HL-60/S4 treated with phorbol 12-myristate 13-acetate at 8.2 ng/mL for 4 days and 3 days (cell line): ENCODE data around the gene CEACAM6.
"Not testable (repeated sequence)": the region's sequence is repeated elsewhere in the genome, so short reads cannot be mapped to it uniquely, and the experiment has no call there.

Experiments
- in situ Hi-C: fragments of 300-500 bp; cut with MboI; formaldehyde crosslinking; loops from 2 replicates; pipeline ENCODE4 v1.15.0; 2022; ENCODE audit warnings: low sequenced_read_pairs

Gene CEACAM6

GRCh38 chr19:41755328-41755913 lies at the start of gene CEACAM6:
TSS of gene CEACAM6 (plus strand) at chr19:41755530. CDS start at chr19:41755639, 109 bp downstream.
- in situ Hi-C loops = no loop called here

- in situ Hi-C loops = no loop called here
Measured at GRCh38 chr19:41706741-41707501, 48.4 kb upstream of the CEACAM6 start.

- in situ Hi-C loops = no loop called here
Measured at GRCh38 chr19:41707502-41707812, 47.9 kb upstream of the CEACAM6 start.

- in situ Hi-C loops = no loop called here
Measured at GRCh38 chr19:41707871-41708371, 47.4 kb upstream of the CEACAM6 start.

- in situ Hi-C loops = no loop called here
Measured at GRCh38 chr19:41708481-41708880, 46.8 kb upstream of the CEACAM6 start, which contains the start of gene CEACAM5. TSS of gene CEACAM5 (plus strand) at chr19:41708626. CDS start at chr19:41708732, 106 bp downstream.

DNA sequence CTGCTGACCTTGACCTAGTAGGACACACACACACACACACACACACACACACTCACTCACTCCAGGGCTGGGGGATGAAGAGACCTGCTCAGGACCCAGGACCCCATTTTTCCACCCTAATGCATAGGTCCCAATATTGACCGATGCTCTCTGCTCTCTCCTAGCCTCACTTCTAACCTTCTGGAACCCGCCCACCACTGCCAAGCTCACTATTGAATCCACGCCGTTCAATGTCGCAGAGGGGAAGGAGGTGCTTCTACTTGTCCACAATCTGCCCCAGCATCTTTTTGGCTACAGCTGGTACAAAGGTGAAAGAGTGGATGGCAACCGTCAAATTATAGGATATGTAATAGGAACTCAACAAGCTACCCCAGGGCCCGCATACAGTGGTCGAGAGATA lies 45.8 kb upstream of the CEACAM6 start:
- in situ Hi-C loops = not testable (repeated sequence)

DNA sequence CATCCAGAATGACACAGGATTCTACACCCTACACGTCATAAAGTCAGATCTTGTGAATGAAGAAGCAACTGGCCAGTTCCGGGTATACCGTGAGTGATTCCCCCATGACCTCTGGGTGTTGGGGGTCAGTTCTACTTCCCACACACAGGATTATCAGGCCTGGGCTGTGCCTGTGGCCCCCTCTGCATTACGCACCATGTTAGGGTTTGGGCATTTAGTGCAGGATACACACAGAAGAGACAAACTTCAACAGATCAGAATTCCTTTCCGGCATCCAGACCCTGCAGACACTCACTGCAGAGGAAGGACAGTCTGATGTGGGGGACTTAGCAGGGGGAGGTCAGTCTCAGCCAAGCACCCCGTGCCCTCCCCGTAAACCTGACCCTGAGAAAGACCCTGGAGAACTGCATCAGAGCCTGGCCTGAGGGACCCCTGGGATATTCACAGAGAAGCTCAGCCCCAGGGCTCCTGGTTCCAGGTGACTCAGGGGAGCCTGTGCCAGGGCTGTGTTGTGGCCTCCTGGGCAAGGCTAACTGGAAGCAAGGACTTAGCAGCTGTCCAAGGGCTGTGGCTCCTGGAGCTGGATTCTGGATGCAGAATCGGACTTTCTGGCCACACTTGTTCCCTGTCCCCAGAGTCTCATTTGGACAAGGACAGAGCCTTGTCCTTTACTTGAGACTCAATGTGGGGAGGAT lies 45.2 kb upstream of the CEACAM6 start:
- in situ Hi-C loops = no loop called here

DNA sequence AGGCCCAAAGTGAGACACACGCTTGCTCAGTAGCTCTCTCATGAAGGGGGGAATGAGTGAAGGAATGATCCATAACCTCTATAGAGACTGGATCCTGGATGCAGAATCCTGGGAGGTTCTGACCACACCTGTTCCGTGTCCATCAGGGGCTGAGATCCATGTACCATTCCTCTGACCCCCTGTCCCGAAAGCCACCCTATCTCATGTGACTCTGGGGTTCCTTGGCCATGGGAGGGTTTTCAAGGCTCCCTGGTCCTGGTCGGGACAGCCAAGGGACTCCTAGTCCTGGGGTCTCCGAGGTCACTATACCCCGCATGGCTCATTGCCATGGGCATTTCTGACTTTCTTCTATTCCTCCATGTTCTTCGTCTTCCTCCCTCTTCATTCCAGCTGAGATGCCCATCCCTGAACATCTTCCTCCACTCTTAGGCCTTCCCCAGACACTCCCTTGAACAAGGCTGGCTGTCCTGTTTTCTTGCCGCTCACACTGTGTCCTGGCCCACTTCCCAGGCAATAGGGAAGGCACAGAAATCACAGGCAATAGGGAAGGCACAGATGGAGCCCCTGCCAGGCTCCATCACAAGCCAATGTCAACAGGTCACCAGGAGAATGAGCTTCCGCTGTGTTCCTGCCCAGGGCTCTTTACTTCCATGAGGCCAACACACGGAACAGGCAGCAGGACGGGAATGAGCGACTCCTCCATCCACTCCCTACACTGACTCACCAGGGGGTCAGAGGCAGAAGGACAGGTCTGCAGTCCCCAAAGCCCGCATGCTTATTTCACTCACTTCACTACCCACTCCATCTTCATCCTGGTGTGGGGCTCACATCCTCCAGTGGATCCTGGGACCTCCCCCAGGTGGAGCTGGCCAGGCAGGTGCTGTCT lies 43.7 kb upstream of the CEACAM6 start:
- in situ Hi-C loops = no loop called here

DNA sequence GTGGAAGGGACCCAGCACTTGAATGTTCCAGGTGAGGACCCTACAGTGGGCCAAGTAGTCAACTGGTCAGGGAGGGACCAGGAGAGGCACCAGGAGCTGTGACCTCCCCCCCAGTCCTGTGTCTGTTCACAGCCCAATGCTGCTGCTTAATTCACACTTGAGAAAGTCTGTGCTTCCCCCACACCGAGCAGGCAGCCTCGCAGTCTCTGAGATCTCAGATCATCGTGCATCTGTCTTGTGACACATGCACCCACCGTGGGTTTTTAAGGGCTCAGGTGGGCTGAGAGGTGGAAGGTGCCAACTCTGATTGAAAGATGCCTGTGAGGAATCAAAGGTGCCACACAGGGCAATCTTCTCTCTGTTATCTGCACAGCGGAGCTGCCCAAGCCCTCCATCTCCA lies 40.7 kb upstream of the CEACAM6 start:
- in situ Hi-C loops = no loop called here

DNA sequence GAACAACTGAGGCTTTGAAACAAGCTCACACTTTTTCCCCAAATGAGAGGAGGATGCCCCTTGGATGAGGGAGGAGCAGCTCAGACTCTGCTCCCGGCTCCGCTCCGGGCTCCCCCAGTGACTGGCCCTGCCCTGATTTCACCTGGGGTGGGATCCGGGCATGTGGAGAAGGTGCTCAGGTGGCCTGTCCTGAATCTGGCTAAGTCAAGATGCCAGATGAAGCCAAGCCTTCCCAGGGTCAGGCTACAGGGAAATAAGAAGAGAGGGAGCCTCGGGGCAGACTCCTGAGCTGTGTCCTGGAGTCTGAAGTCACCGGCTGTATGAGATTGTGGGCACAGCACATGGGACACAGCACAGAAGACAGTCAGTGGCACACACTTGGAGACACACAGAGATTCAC lies 36.6 kb upstream of the CEACAM6 start:
- in situ Hi-C loops = no loop called here

DNA sequence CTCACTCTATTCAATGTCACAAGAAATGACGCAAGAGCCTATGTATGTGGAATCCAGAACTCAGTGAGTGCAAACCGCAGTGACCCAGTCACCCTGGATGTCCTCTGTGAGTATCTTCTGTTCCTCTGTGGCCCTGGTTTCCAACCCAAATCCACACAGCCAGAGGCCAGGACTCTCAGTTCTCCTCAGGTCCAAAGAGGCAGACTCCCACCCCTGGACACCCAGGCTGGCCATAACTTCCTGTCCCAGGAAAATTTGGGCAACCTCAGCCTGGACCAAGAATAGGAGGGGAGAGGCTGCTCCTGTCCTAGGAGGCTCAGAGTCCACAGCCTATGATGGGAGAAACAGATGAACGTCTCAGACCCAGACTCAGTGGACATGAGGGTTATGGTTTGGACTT lies 35.2 kb upstream of the CEACAM6 start:
- in situ Hi-C loops = no loop called here

- in situ Hi-C loops = no loop called here
Measured at GRCh38 chr19:41726493-41726892, 28.8 kb upstream of the CEACAM6 start.

- in situ Hi-C loops = no loop called here
Measured at GRCh38 chr19:41734156-41734555, 21.2 kb upstream of the CEACAM6 start.

- in situ Hi-C loops = no loop called here
Measured at GRCh38 chr19:41734585-41734984, 20.7 kb upstream of the CEACAM6 start.

DNA sequence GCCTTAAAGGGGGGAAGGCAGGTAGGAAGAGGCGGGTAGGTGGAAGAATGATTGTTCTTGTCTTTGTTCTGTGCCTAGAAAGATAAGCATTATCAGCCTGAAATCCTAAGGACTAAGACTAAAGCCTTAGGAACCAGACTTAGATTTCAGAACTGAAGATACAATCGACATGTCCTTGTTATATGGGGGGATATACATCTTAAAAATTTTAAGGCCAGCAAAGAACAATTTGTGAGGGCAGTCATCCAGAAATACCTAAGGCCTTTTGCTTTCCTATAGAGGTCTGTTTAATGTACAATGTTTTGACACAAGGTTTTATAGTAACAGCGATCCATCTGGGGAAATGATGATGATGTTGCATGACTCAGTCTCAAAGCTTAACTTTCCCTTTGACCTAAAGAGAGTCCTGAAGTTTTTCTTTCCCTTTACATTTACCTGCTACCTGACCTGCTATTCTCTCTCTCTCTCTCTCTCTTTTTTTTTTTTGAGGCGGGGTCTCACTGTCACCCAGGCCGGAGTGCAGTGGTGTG lies 20.2 kb upstream of the CEACAM6 start:
- in situ Hi-C loops = no loop called here

DNA sequence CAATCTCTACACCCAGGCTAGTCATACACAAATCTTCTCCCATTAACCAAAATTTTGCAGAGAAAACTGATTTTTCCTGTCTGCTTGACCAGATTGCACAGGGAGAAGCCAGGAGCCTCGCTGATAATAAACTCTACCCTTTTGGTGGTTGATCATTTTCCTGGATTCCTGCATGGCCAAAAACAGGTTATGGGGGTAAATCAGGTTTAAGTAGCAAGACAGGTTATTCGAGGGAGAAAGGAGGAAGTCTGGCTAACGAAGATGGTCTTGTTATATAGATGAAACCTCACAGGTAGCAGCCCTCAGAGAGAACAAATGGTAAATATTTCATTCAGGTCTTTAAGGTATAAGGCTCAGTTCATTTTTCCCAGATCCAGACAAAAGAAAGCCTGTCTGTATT lies 16.0 kb upstream of the CEACAM6 start:
- in situ Hi-C loops = no loop called here

DNA sequence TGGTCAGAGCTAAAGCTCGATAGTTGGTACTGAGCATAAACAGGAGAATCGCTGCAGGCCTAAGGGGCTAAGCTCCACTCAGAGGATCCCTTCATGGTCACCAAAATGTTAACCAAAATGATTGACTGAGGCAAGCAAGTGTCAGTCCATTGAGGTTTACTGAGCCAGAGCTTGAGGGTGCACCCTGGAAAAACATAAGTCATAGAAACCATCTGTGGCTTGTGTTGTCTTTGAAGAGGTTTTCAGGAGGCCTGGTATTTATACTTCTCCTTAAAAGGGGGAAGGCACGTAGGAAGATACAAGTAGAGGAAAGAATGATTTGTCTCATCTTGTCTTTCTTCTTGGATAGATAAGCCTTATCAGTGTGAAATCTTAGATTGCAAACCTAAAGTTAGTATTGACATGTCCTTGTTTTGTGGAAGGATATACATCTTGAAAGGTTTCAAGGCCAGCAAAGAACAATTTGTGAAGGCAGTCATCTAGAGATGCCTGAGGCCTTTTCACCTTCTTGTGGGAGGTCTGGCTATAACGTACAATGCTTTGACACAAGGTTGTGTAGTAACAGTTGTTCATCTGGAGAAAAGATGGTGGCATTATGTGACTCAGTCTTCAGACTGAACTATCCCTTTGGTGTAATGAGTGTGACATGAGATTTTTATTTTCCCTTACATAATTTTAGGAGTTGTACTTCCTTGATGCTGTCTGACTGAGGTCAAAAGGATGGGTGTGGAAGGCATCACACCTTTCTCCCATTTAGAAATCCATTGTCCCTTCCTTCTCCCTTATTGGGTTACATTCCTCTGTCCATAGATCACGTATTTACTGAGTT lies 14.7 kb upstream of the CEACAM6 start:
- in situ Hi-C loops = no loop called here

DNA sequence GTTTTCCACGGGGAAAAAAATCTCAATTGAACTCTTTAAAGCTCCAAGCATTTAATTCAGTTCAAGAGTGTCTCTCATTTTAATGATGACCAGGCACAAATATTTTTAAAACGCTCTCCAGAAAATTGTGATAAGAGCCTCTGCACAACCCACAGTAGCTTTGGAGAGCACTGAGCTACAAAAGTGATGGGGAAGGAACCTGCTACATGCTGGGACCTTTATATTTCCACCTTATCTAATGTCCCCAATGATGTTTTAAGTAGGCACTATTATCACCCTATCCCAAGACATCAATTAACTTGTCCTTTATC lies 14.1 kb upstream of the CEACAM6 start:
- in situ Hi-C loops = no loop called here

- in situ Hi-C loops = no loop called here
Measured at GRCh38 chr19:41744850-41745249, 10.5 kb upstream of the CEACAM6 start.

DNA sequence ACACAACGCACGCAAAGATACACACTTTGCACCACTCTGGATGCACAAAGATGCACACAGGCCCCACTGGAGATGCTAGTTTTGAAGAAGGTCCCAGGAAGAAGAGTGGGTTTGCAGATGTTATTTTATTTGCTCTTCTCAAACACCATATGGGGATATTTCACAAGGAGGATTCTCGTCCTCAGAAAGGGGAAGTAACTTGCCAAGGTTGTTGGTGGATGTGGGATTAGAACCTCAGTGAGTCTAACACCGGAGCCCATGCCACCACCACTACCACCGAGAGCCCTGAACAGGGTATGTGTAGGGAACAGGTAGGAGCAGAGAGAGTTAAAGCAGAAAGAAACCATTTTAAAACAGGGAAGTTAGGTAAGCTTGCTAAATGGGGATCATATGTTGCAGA lies 9.6 kb upstream of the CEACAM6 start:
- in situ Hi-C loops = no loop called here
